Neuronal stem cell (in vitro differentiated cells): ENCODE results near the gene IL21R.

ENCODE experiments used
- DNase-seq: peaks from one replicate; pipeline ENCODE4 v3.0.0-alpha.2; 2013; ENCODE audit warnings: low spot score
- H2AFZ ChIP-seq: one replicate; pipeline ENCODE4 v1.6.1; 2013; ENCODE audit warnings: mild to moderate bottlenecking, low read length, inconsistent platforms
- H2AK5ac ChIP-seq: 2 replicates; pipeline ENCODE4 v1.6.1; 2013; ENCODE audit warnings: low read depth, mild to moderate bottlenecking, inconsistent platforms, low read length, moderate library complexity, mixed read lengths
- H2BK120ac ChIP-seq: 2 replicates; pipeline ENCODE4 v1.6.1; 2013; ENCODE audit warnings: low read depth, mild to moderate bottlenecking, inconsistent platforms, low read length, moderate library complexity, mixed read lengths
- H2BK12ac ChIP-seq: one replicate; pipeline ENCODE4 v1.6.1; 2013; ENCODE audit warnings: low read length, inconsistent platforms
- H2BK15ac ChIP-seq: 2 replicates; pipeline ENCODE4 v1.6.1; 2013; ENCODE audit warnings: mild to moderate bottlenecking, low read length, inconsistent platforms, mixed read lengths
- H2BK5ac ChIP-seq: one replicate; pipeline ENCODE4 v1.6.1; 2013; ENCODE audit warnings: inconsistent platforms, mild to moderate bottlenecking, low read length, moderate library complexity
- H3K14ac ChIP-seq: one replicate; pipeline ENCODE4 v1.6.1; 2013; ENCODE audit warnings: low read length, inconsistent platforms
- H3K18ac ChIP-seq: 2 replicates; pipeline ENCODE4 v1.6.1; 2013; ENCODE audit warnings: low read length, inconsistent platforms
- H3K23ac ChIP-seq: 2 replicates; pipeline ENCODE4 v1.6.1; 2013; ENCODE audit warnings: low read depth, mild to moderate bottlenecking, mixed read lengths, low read length, inconsistent platforms; ENCODE audit not compliant: poor library complexity
- H3K27ac ChIP-seq: replicated peaks from 3 replicates; pipeline ENCODE4 v1.5.1; 2013; ENCODE audit warnings: low read length, inconsistent platforms
- H3K27me3 ChIP-seq, 3 experiments: 2 replicates each; pipeline ENCODE4 v1.6.1; 2013; ENCODE audit warnings: low read length in 3 of 3, mild to moderate bottlenecking in 2 of 3, inconsistent platforms in 1 of 3, low read depth in 1 of 3, mixed read lengths in 1 of 3, moderate library complexity in 1 of 3; ENCODE audit not compliant: control insufficient read depth in 3 of 3, insufficient read depth in 3 of 3
- H3K36me3 ChIP-seq, 2 donors: replicated peaks in 1 of 2; 2 replicates each; pipeline ENCODE4 v1.6.1; 2013; ENCODE audit warnings: low read length in 2 of 2; ENCODE audit not compliant: control insufficient read depth in 2 of 2, insufficient read depth in 2 of 2
- H3K4ac ChIP-seq: 2 replicates; pipeline ENCODE4 v1.6.1; 2013; ENCODE audit warnings: inconsistent platforms, mild to moderate bottlenecking, low read length, moderate library complexity
- H3K4me1 ChIP-seq, 2 donors: 1 replicate in 1 of 2; 2 replicates in 1 of 2; pipeline ENCODE4 v1.6.1; 2013; ENCODE audit warnings: low read length in 2 of 2, low read depth in 1 of 2; ENCODE audit not compliant: control insufficient read depth in 2 of 2, insufficient read depth in 1 of 2
- H3K4me2 ChIP-seq: one replicate; pipeline ENCODE4 v1.6.1; 2013; ENCODE audit warnings: mild to moderate bottlenecking, low read length, inconsistent platforms; ENCODE audit not compliant: insufficient read depth, poor library complexity, severe bottlenecking
- H3K4me3 ChIP-seq, 2 donors: 2 replicates each; pipeline ENCODE4 v1.5.1; 2013; ENCODE audit warnings: low read length in 2 of 2, mild to moderate bottlenecking in 2 of 2, inconsistent platforms in 1 of 2, moderate library complexity in 1 of 2
- H3K79me1 ChIP-seq: one replicate; pipeline ENCODE4 v1.6.1; 2013; ENCODE audit warnings: low read depth, mild to moderate bottlenecking, inconsistent platforms, low read length, moderate library complexity
- H3K9ac ChIP-seq: one replicate; pipeline ENCODE4 v1.6.1; 2013; ENCODE audit warnings: mild to moderate bottlenecking, low read depth, low read length, inconsistent platforms; ENCODE audit not compliant: poor library complexity
- H3K9me3 ChIP-seq, 2 donors: replicated peaks in 1 of 2; 2 replicates each; pipeline versions ENCODE3 to v1.6.1; 2013; ENCODE audit warnings: low read length in 2 of 2, mild to moderate bottlenecking in 2 of 2, inconsistent platforms in 1 of 2, low read depth in 1 of 2, mixed read lengths in 1 of 2, moderate library complexity in 1 of 2; ENCODE audit not compliant: control insufficient read depth in 2 of 2, insufficient read depth in 1 of 2
- H4K8ac ChIP-seq: one replicate; pipeline ENCODE4 v1.6.1; 2013; ENCODE audit warnings: low read depth, mild to moderate bottlenecking, inconsistent platforms, low read length, moderate library complexity
- H4K91ac ChIP-seq: one replicate; pipeline ENCODE4 v1.6.1; 2013; ENCODE audit warnings: low read length, low read depth, mild to moderate bottlenecking, inconsistent platforms; ENCODE audit not compliant: poor library complexity
- WGBS, 2 donors: extraction: QIAGEN DNeasy Blood & Tissue Kit; methylation state at CpG; one replicate each; pipeline ENCODE4 v1.1.7; 2013; ENCODE audit warnings: missing lambda C conversion rate in 2 of 2, mixed read lengths in 1 of 2; ENCODE audit not compliant: insufficient read length in 2 of 2, insufficient replicate concordance in 1 of 2; ENCODE audit errors: extremely low coverage in 2 of 2; 5-methylcytosine and 5-hydroxymethylcytosine counted together

The IL21R gene

DNA sequence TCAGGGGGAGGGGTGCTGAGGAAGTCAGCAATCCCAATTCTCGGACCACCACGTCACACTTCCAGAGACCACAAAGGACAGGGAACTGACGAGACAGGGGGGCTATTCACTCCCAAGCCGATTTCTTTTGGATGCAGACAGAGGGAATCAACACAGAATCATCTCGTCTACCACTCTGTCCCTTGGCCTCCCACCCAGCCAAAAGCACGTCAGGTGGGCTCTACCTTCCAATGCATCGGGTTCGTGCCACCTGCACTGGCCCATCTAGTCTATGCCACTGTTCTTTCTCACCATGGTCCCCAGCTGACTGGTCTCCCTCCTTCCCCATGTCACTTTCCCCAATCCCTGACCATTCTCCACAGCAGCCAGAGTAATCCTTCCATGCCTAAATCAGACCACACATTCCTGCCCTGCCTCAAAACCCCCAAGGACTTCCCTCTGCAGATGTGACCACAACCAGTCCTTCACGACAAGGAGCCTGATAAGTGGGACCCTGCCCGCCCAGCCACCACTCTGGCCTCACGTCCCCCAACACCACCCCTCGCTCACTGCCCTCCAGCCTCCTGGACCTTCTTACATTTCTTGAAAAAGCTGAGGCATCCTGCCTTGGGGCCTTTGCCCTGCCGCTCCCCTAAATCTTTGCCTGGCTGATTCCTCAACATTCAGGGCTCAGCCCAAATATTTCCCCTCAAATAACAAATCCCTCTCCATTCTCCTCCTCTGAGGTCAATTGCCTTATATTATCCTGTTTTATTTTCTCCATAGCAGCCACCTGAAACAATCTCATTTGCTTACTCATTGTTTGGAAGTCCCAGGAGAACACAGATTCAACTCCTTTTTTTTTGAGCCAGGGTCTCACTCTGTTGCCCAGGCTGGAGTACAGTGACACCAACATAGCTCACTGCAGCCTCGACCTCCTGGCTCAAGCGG, 70.4 kb downstream of the IL21R start:
- no peak overlapping the region for H3K4me2 ChIP-seq
- no peak overlapping the region for H2AFZ ChIP-seq
- no CpG with 5 or more reads among the region's 15 CpGs for WGBS, 2 donors
- H2AK5ac ChIP-seq: no peak overlapping the region
- no peak overlapping the region for H3K14ac ChIP-seq
- H3K79me1 ChIP-seq: no peaks in the 10 kb centered on the region
- no peak overlapping the region for H4K91ac ChIP-seq
- H3K9ac ChIP-seq: peak overlapping the region; percentile 33
- no peak overlapping the region for H3K4ac ChIP-seq
- no peak overlapping the region for H3K4me3 ChIP-seq
- H4K8ac ChIP-seq: no peak overlapping the region
- H2BK5ac ChIP-seq: peak overlapping the region; percentile 31
- H3K27me3 ChIP-seq: no peaks in the 10 kb centered on the region
- peaks cover 72 to 100% of the 10 kb centered on the region in 2 donors for H3K36me3 ChIP-seq
- peaks cover 0 to 3% of the 10 kb centered on the region in 2 donors for H3K9me3 ChIP-seq
- no peak overlapping the region for H3K18ac ChIP-seq
- H2BK15ac ChIP-seq: no peak overlapping the region
- H3K23ac ChIP-seq: no peak overlapping the region
- H3K27ac ChIP-seq: no peak overlapping the region
- DNase-seq: no peak
- no peak overlapping the region for H2BK120ac ChIP-seq
- H2BK12ac ChIP-seq: no peak overlapping the region
- no peaks in the 10 kb centered on the region for H3K4me1 ChIP-seq

- Histone ChIP-seq H3K27me3 (no peaks in the 10 kb centered on the region), H3K4me2 (no peak overlapping the region), H2AFZ (no peak overlapping the region), H2BK5ac (no peak overlapping the region), H4K91ac (no peak overlapping the region), H3K23ac (no peak overlapping the region), H3K18ac (no peak overlapping the region), H2BK120ac (no peak overlapping the region), H3K27ac (no peak overlapping the region), H3K4me1 (no peaks in the 10 kb centered on the region), H3K9me3 (peaks cover 0 to 3% of the 10 kb centered on the region in 2 donors), H2BK12ac (no peak overlapping the region), H3K4ac (no peak overlapping the region), H3K4me3 (no peak overlapping the region), H2AK5ac (no peak overlapping the region), H3K9ac (no peak overlapping the region), H2BK15ac (no peak overlapping the region), H3K14ac (no peak overlapping the region), H4K8ac (no peak overlapping the region), H3K79me1 (no peaks in the 10 kb centered on the region), H3K36me3 (peaks cover 67 to 100% of the 10 kb centered on the region in 2 donors)
- DNase-seq: no peak
- no CpG with 5 or more reads among the region's 9 CpGs for WGBS, 2 donors
These were observed 71.3 kb downstream of the IL21R start for GRCh38 chr16:27473101-27473900.

DNA sequence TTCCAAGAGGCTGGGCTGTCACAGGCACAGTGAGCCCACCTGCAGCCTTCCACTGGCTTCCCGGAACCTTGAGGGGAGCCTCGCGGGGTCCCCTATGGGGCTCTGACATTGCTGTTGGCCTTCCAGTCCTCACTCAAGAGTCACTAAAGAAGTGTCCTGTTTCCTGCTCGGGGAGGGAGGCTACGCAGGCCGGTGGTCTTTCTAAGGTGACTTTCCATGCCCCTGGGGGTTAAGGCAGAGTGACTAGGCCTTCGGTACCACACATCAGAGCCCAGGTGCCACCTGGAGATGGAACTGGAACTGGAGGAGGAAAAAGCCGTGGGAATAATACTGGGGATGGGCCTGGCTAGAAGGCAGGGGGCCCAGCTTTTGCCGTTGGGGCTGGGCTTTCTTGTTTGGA, 72.1 kb downstream of the IL21R start:
- no peak overlapping the region for H2BK15ac ChIP-seq
- H3K9ac ChIP-seq: no peak overlapping the region
- peaks cover 0 to 3% of the 10 kb centered on the region in 2 donors for H3K9me3 ChIP-seq
- no peak overlapping the region for H2BK12ac ChIP-seq
- no peaks in the 10 kb centered on the region for H3K27me3 ChIP-seq
- H3K4me3 ChIP-seq: no peak overlapping the region
- no peak overlapping the region for H3K4ac ChIP-seq
- no peak overlapping the region for H2BK120ac ChIP-seq
- H3K4me1 ChIP-seq: no peaks in the 10 kb centered on the region
- no peak overlapping the region for H3K18ac ChIP-seq
- no peak overlapping the region for H3K4me2 ChIP-seq
- no peak for DNase-seq
- no peak overlapping the region for H4K91ac ChIP-seq
- H3K36me3 ChIP-seq: peaks cover 63 to 100% of the 10 kb centered on the region in 2 donors
- no peak overlapping the region for H2AFZ ChIP-seq
- no CpG with 5 or more reads among the region's 9 CpGs for WGBS, 2 donors
- H3K23ac ChIP-seq: no peak overlapping the region
- no peak overlapping the region for H2AK5ac ChIP-seq
- no peak overlapping the region for H3K27ac ChIP-seq
- no peak overlapping the region for H4K8ac ChIP-seq
- H2BK5ac ChIP-seq: no peak overlapping the region
- H3K79me1 ChIP-seq: no peaks in the 10 kb centered on the region
- no peak overlapping the region for H3K14ac ChIP-seq

DNA sequence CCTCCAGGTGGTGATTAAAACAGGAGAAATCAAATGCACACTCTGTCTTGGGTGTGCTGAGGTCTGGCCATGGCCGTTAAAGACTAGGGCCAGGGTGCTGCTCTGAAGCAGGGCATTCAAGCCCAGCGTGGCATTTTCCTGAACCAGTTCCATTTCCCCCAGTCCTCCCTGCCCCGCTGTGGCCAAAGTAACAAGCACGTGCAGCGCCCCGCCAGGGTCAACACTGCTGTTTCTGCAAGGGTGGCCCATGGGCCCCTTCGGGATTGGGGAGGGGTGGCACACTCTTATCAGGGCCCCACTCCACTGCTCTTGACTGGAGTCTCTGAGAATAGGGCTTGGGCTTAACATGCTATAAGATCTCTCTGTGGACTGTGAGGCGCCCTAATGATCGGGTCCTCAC, 72.9 kb downstream of the IL21R start:
- Histone ChIP-seq H3K4me3 (no peak overlapping the region), H3K23ac (no peak overlapping the region), H2BK120ac (no peak overlapping the region), H2BK15ac (no peak overlapping the region), H3K4ac (no peak overlapping the region), H2AK5ac (no peak overlapping the region), H2BK5ac (peak overlapping the region; percentile 69), H3K18ac (no peak overlapping the region), H3K27ac (no peak overlapping the region), H2AFZ (no peak overlapping the region), H3K27me3 (no peaks in the 10 kb centered on the region), H2BK12ac (no peak overlapping the region), H4K91ac (no peak overlapping the region), H3K4me1 (no peaks in the 10 kb centered on the region), H3K9ac (no peak overlapping the region), H3K79me1 (no peaks in the 10 kb centered on the region), H3K14ac (no peak overlapping the region), H3K4me2 (no peak overlapping the region), H3K36me3 (peaks cover 55 to 99% of the 10 kb centered on the region in 2 donors), H4K8ac (no peak overlapping the region), H3K9me3 (peaks cover 0 to 3% of the 10 kb centered on the region in 2 donors)
- no peak for DNase-seq
- no CpG with 5 or more reads among the region's 9 CpGs for WGBS, 2 donors
